HEK293 (cell line): ENCODE measurements around the gene PARPBP.
A peak's percentile ranks its signal among the peaks of the same experiment; 100 is the strongest.

ENCODE experiments used
- CTCF ChIA-PET: fragments of 350-600 bp; formaldehyde crosslinking; extraction: SDS; loops from one replicate; lab custom pipeline; 2021; ENCODE audit warnings: antibody characterized with exemption; lab: Yijun Ruan, JAX
- POLR2A ChIA-PET: fragments of 300-600 bp; formaldehyde crosslinking; extraction: SDS; loops from one replicate; lab custom pipeline; 2020; ENCODE audit warnings: antibody characterized with exemption, inconsistent platforms; lab: Yijun Ruan, JAX
- H3K27ac ChIP-seq: fragments of 200-500 bp; sonication (Bioruptor generic); 2 replicates; pipeline ENCODE4 v1.5.1; 2014; ENCODE audit warnings: low read depth, low read length, control low read depth, inconsistent platforms; ENCODE audit errors: extremely low read depth
- H3K36me3 ChIP-seq, 2 experiments: fragments of 200-500 bp in 1 of 2; sonication (Bioruptor generic) in 1 of 2; 1 replicate in 1 of 2; 2 replicates in 1 of 2; pipeline ENCODE4 v1.5.1; 2014 to 2017; ENCODE audit warnings: inconsistent platforms in 2 of 2, low read length in 2 of 2; ENCODE audit not compliant: control insufficient read depth in 2 of 2, insufficient read depth in 1 of 2
- H3K4me1 ChIP-seq: fragments of 200-500 bp; sonication (Bioruptor generic); 2 replicates; pipeline ENCODE4 v1.5.1; 2014; ENCODE audit warnings: mild to moderate bottlenecking, low read length, inconsistent platforms; ENCODE audit not compliant: control insufficient read depth, insufficient read depth
- H3K4me3 ChIP-seq: 2 replicates; pipeline ENCODE4 v1.5.1; 2011; ENCODE audit warnings: low read depth, mild to moderate bottlenecking, control low read depth, low read length, moderate library complexity
- H3K9me3 ChIP-seq: fragments of 200-500 bp; sonication (Bioruptor generic); 2 replicates; pipeline ENCODE4 v1.5.1; 2014; ENCODE audit warnings: low read depth, low read length, inconsistent platforms; ENCODE audit not compliant: control insufficient read depth, insufficient read depth
- GLIS1 ChIP-seq: fragments of 450-650 bp; formaldehyde crosslinking; IDR thresholded peaks from 2 replicates; pipeline ENCODE4 v1.5.1; 2016; ENCODE audit warnings: missing biosample characterization, missing genetic modification characterization
- HOXA7 ChIP-seq: sonication (generic); formaldehyde crosslinking; IDR thresholded peaks from 2 replicates; pipeline ENCODE4 v1.8.1; 2022; ENCODE audit warnings: missing genetic modification reagents, borderline replicate concordance
- SETDB1 ChIP-seq: IDR thresholded peaks from one replicate; pipeline ENCODE4 v1.6.1; 2017; ENCODE audit warnings: mild to moderate bottlenecking, low read length, moderate library complexity, mixed read lengths; ENCODE audit not compliant: insufficient read length
- ZBTB17 ChIP-seq: fragments of 450-650 bp; formaldehyde crosslinking; IDR thresholded peaks from 2 replicates; pipeline ENCODE4 v1.5.1; 2016; ENCODE audit warnings: missing biosample characterization, missing genetic modification characterization
- ZNF16 ChIP-seq: fragments of 450-650 bp; formaldehyde crosslinking; IDR thresholded peaks from 2 replicates; pipeline ENCODE4 v1.5.1; 2016; ENCODE audit warnings: low read depth, missing biosample characterization, missing genetic modification characterization
- ZNF214 ChIP-seq: fragments of 450-650 bp; formaldehyde crosslinking; IDR thresholded peaks from 2 replicates; pipeline ENCODE4 v1.5.1; 2017; ENCODE audit warnings: missing biosample characterization, mild to moderate bottlenecking, missing genetic modification characterization, borderline replicate concordance
- ZNF239 ChIP-seq: fragments of 450-650 bp; formaldehyde crosslinking; IDR thresholded peaks from 2 replicates; pipeline ENCODE4 v1.5.1; 2016; ENCODE audit warnings: missing biosample characterization, missing genetic modification characterization
- ZNF311 ChIP-seq: fragments of 450-650 bp; formaldehyde crosslinking; IDR thresholded peaks from 2 replicates; pipeline ENCODE4 v1.5.1; 2017; ENCODE audit warnings: missing biosample characterization, missing genetic modification characterization, borderline replicate concordance
- ZNF37A ChIP-seq: fragments of 450-650 bp; IDR thresholded peaks from 2 replicates; pipeline ENCODE4 v1.5.1; 2018; ENCODE audit warnings: missing biosample characterization, missing genetic modification characterization
- ZNF391 ChIP-seq: fragments of 450-650 bp; formaldehyde crosslinking; IDR thresholded peaks from 2 replicates; pipeline ENCODE4 v1.5.1; 2016; ENCODE audit warnings: low read depth, missing biosample characterization, missing genetic modification characterization, borderline replicate concordance
- ZNF530 ChIP-seq: fragments of 450-650 bp; formaldehyde crosslinking; IDR thresholded peaks from 2 replicates; pipeline ENCODE4 v1.5.1; 2016; ENCODE audit warnings: low read depth, missing biosample characterization, missing genetic modification characterization
- ZNF596 ChIP-seq: fragments of 450-650 bp; IDR thresholded peaks from 2 replicates; pipeline ENCODE4 v1.5.0; 2018; ENCODE audit warnings: missing biosample characterization, mild to moderate bottlenecking, missing genetic modification characterization, moderate library complexity
- ZNF623 ChIP-seq: fragments of 450-650 bp; formaldehyde crosslinking; IDR thresholded peaks from 2 replicates; pipeline ENCODE4 v1.5.1; 2016; ENCODE audit warnings: missing biosample characterization, missing genetic modification characterization
- ZNF626 ChIP-seq: fragments of 450-650 bp; sonication (Bioruptor Pico); formaldehyde crosslinking; IDR thresholded peaks from 2 replicates; pipeline ENCODE4 v1.5.1; 2018; ENCODE audit warnings: missing biosample characterization, missing genetic modification characterization, inconsistent platforms
- ZNF629 ChIP-seq: fragments of 450-650 bp; formaldehyde crosslinking; IDR thresholded peaks from 2 replicates; pipeline ENCODE4 v1.5.1; 2017; ENCODE audit warnings: missing biosample characterization, missing genetic modification characterization
- ZNF658 ChIP-seq: fragments of 450-650 bp; formaldehyde crosslinking; IDR thresholded peaks from 2 replicates; pipeline ENCODE4; 2016; ENCODE audit warnings: missing biosample characterization, missing genetic modification characterization
- ZXDB ChIP-seq: fragments of 450-650 bp; formaldehyde crosslinking; IDR thresholded peaks from 2 replicates; pipeline ENCODE4 v1.5.1; 2016; ENCODE audit warnings: missing biosample characterization, missing genetic modification characterization
- TF ChIP-seq, protein P1 (sequence below): fragments of 450-650 bp; formaldehyde crosslinking; conservative IDR thresholded peaks from 2 replicates; pipeline ENCODE4 v1.5.1; 2016; ENCODE audit warnings: low read depth, missing biosample characterization, missing genetic modification characterization
- TF ChIP-seq, protein P2 (sequence below): fragments of 450-650 bp; formaldehyde crosslinking; IDR thresholded peaks from 2 replicates; pipeline ENCODE4 v1.5.1; 2016; ENCODE audit warnings: missing biosample characterization, missing genetic modification characterization
- TF ChIP-seq, protein P3 (sequence below): fragments of 450-650 bp; formaldehyde crosslinking; IDR thresholded peaks from 2 replicates; pipeline ENCODE4 v1.5.1; 2017; ENCODE audit warnings: missing biosample characterization, missing genetic modification characterization
- TF ChIP-seq, protein P4 (sequence below): fragments of 450-650 bp; formaldehyde crosslinking; IDR thresholded peaks from 2 replicates; pipeline ENCODE4 v1.5.1; 2016; ENCODE audit warnings: missing biosample characterization, missing genetic modification characterization, borderline replicate concordance
- TF ChIP-seq, protein P5 (sequence below): fragments of 450-650 bp; formaldehyde crosslinking; IDR thresholded peaks from 2 replicates; pipeline ENCODE4 v1.5.1; 2016; ENCODE audit warnings: missing biosample characterization, missing genetic modification characterization

PARPBP gene

DNA sequence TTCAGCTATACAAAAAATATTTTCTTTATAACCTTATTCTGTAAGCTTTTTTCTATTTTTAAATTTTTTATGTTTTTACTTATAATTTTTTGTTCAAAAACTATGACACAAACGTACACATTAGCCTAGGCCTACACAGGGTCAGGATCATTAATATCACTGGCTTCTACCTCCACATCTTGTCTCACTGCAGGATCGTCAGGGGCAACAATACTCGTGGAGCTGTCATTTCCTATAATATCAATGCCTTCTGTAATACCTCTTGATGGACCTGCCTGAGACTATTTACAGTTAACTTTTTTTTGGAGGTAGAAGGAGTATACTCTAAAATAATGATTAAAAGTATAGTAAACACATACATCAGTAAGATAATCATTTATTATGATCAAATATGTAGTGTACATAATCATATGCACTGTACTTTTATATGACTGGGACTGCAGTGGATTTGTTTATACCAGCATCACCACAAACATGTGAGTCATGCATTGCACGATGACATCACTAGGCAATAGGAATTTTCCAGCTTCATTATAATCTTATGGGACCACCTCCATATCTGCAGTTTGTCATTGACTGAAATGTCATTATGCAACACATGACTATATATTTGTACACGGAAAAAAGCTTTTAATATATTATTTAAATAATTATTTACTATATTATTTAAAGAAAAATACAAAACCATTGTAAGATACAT lies 96.2 kb downstream of the PARPBP start (continued):
- TF ChIP-seq ZNF626 (tag by site-specific recombination) = no peak
- TF ChIP-seq, protein P1, sequence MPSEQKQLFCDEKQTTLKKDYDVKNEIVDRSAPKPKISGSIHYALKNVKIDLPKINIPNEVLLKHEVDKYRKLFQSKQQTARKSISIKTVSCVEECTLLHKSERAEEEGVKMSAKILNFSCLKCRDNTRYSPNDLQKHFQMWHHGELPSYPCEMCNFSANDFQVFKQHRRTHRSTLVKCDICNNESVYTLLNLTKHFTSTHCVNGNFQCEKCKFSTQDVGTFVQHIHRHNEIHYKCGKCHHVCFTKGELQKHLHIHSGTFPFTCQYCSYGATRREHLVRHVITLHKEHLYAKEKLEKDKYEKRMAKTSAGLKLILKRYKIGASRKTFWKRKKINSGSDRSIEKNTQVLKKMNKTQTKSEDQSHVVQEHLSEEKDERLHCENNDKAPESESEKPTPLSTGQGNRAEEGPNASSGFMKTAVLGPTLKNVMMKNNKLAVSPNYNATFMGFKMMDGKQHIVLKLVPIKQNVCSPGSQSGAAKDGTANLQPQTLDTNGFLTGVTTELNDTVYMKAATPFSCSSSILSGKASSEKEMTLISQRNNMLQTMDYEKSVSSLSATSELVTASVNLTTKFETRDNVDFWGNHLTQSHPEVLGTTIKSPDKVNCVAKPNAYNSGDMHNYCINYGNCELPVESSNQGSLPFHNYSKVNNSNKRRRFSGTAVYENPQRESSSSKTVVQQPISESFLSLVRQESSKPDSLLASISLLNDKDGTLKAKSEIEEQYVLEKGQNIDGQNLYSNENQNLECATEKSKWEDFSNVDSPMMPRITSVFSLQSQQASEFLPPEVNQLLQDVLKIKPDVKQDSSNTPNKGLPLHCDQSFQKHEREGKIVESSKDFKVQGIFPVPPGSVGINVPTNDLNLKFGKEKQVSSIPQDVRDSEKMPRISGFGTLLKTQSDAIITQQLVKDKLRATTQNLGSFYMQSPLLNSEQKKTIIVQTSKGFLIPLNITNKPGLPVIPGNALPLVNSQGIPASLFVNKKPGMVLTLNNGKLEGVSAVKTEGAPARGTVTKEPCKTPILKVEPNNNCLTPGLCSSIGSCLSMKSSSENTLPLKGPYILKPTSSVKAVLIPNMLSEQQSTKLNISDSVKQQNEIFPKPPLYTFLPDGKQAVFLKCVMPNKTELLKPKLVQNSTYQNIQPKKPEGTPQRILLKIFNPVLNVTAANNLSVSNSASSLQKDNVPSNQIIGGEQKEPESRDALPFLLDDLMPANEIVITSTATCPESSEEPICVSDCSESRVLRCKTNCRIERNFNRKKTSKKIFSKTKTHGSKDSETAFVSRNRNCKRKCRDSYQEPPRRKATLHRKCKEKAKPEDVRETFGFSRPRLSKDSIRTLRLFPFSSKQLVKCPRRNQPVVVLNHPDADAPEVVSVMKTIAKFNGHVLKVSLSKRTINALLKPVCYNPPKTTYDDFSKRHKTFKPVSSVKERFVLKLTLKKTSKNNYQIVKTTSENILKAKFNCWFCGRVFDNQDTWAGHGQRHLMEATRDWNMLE (tag by site-specific recombination) = 0 out of 2 replicates have a peak, but pooled peaks have one; percentile 21

DNA sequence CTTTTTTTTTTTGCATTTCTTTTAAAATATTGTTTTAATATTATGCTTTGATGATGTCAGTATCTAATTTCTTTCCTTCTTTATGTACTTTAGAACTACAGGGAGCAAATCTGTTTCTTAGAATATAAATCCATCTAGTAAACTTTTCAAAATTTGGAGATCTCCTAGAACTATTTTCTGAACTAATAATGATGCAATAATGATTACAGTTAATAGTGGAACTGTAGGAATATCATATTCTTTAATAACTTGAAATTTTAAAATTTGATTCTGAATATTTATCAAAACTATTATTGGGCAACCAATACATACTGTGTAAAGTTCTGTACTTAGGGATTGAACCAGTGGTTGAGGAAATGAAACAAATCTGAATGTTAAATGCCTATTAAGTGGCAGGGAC lies 100.8 kb downstream of the PARPBP start:
- Histone ChIP-seq H3K9me3 (no peaks in the 10 kb centered on the region), H3K27ac (no peak overlapping the region), H3K4me1 (no peaks in the 10 kb centered on the region), H3K4me3 (no peak overlapping the region), H3K36me3 (no peaks in the 10 kb centered on the region)
- POLR2A ChIA-PET = no interaction called here
- CTCF ChIA-PET = interaction anchor here (0.6 kb wide), 1 partner anchor 330 kb away, joined by 3 read pairs; no protein-coding TSS in a partner anchor
- TF ChIP-seq ZNF623 = no peak
- TF ChIP-seq ZNF596 (tag by site-specific recombination) = no peak
- no peak for TF ChIP-seq ZNF311 (tag by site-specific recombination)
- no peak for TF ChIP-seq ZBTB17 (tag by site-specific recombination)
- TF ChIP-seq SETDB1 = no peak
- TF ChIP-seq, protein P2, sequence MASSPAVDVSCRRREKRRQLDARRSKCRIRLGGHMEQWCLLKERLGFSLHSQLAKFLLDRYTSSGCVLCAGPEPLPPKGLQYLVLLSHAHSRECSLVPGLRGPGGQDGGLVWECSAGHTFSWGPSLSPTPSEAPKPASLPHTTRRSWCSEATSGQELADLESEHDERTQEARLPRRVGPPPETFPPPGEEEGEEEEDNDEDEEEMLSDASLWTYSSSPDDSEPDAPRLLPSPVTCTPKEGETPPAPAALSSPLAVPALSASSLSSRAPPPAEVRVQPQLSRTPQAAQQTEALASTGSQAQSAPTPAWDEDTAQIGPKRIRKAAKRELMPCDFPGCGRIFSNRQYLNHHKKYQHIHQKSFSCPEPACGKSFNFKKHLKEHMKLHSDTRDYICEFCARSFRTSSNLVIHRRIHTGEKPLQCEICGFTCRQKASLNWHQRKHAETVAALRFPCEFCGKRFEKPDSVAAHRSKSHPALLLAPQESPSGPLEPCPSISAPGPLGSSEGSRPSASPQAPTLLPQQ (tag by site-specific recombination) = no peak
- TF ChIP-seq, protein P3, sequence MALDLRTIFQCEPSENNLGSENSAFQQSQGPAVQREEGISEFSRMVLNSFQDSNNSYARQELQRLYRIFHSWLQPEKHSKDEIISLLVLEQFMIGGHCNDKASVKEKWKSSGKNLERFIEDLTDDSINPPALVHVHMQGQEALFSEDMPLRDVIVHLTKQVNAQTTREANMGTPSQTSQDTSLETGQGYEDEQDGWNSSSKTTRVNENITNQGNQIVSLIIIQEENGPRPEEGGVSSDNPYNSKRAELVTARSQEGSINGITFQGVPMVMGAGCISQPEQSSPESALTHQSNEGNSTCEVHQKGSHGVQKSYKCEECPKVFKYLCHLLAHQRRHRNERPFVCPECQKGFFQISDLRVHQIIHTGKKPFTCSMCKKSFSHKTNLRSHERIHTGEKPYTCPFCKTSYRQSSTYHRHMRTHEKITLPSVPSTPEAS (tag by site-specific recombination) = no peak
- TF ChIP-seq ZNF214 (tag by site-specific recombination) = no peak
- TF ChIP-seq ZNF530 (tag by site-specific recombination) = no peak
- TF ChIP-seq, protein P4, sequence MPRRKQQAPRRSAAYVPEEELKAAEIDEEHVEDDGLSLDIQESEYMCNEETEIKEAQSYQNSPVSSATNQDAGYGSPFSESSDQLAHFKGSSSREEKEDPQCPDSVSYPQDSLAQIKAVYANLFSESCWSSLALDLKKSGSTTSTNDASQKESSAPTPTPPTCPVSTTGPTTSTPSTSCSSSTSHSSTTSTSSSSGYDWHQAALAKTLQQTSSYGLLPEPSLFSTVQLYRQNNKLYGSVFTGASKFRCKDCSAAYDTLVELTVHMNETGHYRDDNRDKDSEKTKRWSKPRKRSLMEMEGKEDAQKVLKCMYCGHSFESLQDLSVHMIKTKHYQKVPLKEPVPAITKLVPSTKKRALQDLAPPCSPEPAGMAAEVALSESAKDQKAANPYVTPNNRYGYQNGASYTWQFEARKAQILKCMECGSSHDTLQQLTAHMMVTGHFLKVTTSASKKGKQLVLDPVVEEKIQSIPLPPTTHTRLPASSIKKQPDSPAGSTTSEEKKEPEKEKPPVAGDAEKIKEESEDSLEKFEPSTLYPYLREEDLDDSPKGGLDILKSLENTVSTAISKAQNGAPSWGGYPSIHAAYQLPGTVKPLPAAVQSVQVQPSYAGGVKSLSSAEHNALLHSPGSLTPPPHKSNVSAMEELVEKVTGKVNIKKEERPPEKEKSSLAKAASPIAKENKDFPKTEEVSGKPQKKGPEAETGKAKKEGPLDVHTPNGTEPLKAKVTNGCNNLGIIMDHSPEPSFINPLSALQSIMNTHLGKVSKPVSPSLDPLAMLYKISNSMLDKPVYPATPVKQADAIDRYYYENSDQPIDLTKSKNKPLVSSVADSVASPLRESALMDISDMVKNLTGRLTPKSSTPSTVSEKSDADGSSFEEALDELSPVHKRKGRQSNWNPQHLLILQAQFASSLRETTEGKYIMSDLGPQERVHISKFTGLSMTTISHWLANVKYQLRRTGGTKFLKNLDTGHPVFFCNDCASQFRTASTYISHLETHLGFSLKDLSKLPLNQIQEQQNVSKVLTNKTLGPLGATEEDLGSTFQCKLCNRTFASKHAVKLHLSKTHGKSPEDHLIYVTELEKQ (tag by site-specific recombination) = no peak
- no peak for TF ChIP-seq ZNF239 (tag by site-specific recombination)
- TF ChIP-seq ZNF16 (tag by site-specific recombination) = no peak
- TF ChIP-seq ZNF629 (tag by site-specific recombination) = no peak
- TF ChIP-seq, protein P5, sequence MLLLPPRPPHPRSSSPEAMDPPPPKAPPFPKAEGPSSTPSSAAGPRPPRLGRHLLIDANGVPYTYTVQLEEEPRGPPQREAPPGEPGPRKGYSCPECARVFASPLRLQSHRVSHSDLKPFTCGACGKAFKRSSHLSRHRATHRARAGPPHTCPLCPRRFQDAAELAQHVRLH = no peak
- TF ChIP-seq HOXA7 = no peak
- TF ChIP-seq ZNF658 (tag by site-specific recombination) = no peak
- TF ChIP-seq GLIS1 (tag by site-specific recombination) = no peak
- TF ChIP-seq ZNF391 (tag by site-specific recombination) = no peak
- no peak for TF ChIP-seq ZNF37A (tag by site-specific recombination)
- no peak for TF ChIP-seq ZXDB (tag by site-specific recombination)
